ENCODE measurements around the gene ARMC8.

DNA sequence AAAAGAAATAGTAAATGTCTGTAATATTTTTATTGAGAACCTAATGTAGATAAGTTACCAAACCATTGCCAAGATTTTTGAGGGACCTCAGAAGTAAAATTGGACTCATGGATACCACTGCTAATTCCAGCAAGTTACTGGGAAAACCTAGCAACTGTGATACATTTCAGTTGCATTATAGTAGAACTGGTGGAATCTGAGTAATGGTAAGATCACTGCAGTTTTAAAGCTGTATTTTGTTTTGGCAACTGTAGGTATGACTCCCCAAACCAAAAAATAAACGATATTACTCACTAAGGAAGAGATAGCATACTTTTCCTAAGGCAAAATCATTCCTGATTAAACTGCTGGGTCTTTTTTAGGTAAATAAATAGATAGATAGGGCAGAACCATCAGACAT lies 54.0 kb downstream of the ARMC8 start:
- no peak for TF ChIP-seq ZNF70 (CRISPR knock-in tag; IDR thresholded peaks at IDR 0.05)
- no peak for TF ChIP-seq TCF4 (CRISPR knock-in tag; IDR thresholded peaks at IDR 0.05; ENCODE audit: borderline replicate concordance)
- TF ChIP-seq, protein P1, sequence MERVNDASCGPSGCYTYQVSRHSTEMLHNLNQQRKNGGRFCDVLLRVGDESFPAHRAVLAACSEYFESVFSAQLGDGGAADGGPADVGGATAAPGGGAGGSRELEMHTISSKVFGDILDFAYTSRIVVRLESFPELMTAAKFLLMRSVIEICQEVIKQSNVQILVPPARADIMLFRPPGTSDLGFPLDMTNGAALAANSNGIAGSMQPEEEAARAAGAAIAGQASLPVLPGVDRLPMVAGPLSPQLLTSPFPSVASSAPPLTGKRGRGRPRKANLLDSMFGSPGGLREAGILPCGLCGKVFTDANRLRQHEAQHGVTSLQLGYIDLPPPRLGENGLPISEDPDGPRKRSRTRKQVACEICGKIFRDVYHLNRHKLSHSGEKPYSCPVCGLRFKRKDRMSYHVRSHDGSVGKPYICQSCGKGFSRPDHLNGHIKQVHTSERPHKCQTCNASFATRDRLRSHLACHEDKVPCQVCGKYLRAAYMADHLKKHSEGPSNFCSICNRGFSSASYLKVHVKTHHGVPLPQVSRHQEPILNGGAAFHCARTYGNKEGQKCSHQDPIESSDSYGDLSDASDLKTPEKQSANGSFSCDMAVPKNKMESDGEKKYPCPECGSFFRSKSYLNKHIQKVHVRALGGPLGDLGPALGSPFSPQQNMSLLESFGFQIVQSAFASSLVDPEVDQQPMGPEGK (CRISPR knock-in tag; IDR thresholded peaks at IDR 0.05; ENCODE audit: borderline replicate concordance): no peak
- TF ChIP-seq RARB (CRISPR knock-in tag; IDR thresholded peaks at IDR 0.05): no peak
- TF ChIP-seq, protein P2, sequence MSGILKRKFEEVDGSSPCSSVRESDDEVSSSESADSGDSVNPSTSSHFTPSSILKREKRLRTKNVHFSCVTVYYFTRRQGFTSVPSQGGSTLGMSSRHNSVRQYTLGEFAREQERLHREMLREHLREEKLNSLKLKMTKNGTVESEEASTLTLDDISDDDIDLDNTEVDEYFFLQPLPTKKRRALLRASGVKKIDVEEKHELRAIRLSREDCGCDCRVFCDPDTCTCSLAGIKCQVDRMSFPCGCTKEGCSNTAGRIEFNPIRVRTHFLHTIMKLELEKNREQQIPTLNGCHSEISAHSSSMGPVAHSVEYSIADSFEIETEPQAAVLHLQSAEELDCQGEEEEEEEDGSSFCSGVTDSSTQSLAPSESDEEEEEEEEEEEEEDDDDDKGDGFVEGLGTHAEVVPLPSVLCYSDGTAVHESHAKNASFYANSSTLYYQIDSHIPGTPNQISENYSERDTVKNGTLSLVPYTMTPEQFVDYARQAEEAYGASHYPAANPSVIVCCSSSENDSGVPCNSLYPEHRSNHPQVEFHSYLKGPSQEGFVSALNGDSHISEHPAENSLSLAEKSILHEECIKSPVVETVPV (CRISPR knock-in tag; IDR thresholded peaks at IDR 0.05): no peak
- TF ChIP-seq ZFP3 (CRISPR knock-in tag; IDR thresholded peaks at IDR 0.05): no peak
- TF ChIP-seq PPARA (CRISPR knock-in tag; IDR thresholded peaks at IDR 0.05; ENCODE audit: borderline replicate concordance): no peak
